ENCODE data around the gene SPATS2.

DNA sequence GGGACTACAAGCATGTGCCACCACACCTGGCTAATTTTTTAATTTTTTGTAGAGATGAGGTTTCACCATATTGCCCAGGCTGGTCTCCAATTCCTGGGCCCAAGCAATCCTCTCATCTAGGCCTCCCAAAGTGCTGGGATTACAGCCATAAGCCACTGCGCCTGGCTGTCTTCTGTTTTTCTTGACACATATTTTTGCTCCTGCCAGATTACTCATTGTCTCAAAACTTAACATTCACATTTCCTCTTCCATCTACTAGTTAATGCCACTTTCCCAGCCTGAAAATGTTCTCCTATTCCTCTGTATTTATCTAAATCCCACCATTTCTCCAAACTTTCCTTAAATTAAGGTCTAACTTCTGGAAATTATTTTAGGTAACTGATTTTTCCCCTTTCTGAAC, 135.3 kb downstream of the SPATS2 start:
- TF ChIP-seq CTCF (IDR thresholded peaks at IDR 0.05) (no peak), POLR2AphosphoS5 (IDR thresholded peaks at IDR 0.05) (no peak)

All from transverse colon (tissue), 4 donors.